Suprapubic skin (tissue), 4 donors: ENCODE results near the gene SLC22A1. TPM values are rescaled to one million over a fixed set of nuclear protein-coding genes. Genes with fewer than 3 reads are reported as not detected.

ENCODE experiments used
- DNase-seq, 2 donors: peaks; one replicate each; pipeline ENCODE4 v3.0.0-alpha.2; 2019; ENCODE audit warnings: low spot score in 2 of 2
- H3K27ac ChIP-seq: fragments of 200-600 bp; sonication (generic); one replicate; pipeline ENCODE4 v1.5.1; 2019
- H3K27me3 ChIP-seq: fragments of 200-600 bp; sonication (generic); one replicate; pipeline ENCODE4 v1.5.1; 2019
- H3K36me3 ChIP-seq: fragments of 200-600 bp; sonication (generic); one replicate; pipeline ENCODE4 v1.5.1; 2019
- H3K4me1 ChIP-seq: fragments of 200-600 bp; sonication (generic); one replicate; pipeline ENCODE4 v1.5.1; 2019
- H3K4me3 ChIP-seq: fragments of 200-600 bp; sonication (generic); one replicate; pipeline ENCODE4 v1.5.1; 2019; ENCODE audit warnings: mild to moderate bottlenecking
- H3K9me3 ChIP-seq: fragments of 200-600 bp; sonication (generic); one replicate; pipeline ENCODE4 v1.5.1; 2019
- EP300 ChIP-seq: sonication (generic); formaldehyde crosslinking; IDR thresholded peaks from one replicate; pipeline ENCODE4 v1.6.1; 2017; ENCODE audit warnings: antibody characterized with exemption
- POLR2A ChIP-seq, 2 donors: fragments of 450-650 bp; IDR thresholded peaks; one replicate each; pipeline ENCODE4 v1.6.1; 2017; ENCODE audit warnings: antibody characterized with exemption in 2 of 2, mild to moderate bottlenecking in 2 of 2, moderate library complexity in 2 of 2
- POLR2AphosphoS5 ChIP-seq, 3 donors: sonication (generic); formaldehyde crosslinking; IDR thresholded peaks; one replicate each; pipeline ENCODE4 v1.6.1; 2017; ENCODE audit warnings: antibody characterized with exemption in 3 of 3
- WGBS: methylation state at CpG from one replicate; pipeline ENCODE4 v1.1.5; 2018; 5-methylcytosine and 5-hydroxymethylcytosine counted together
- total RNA-seq, 4 donors: library from RNA; depleted of rRNA; stranded (reverse); fragments of >200 nt; gene quantifications; one replicate each; pipeline ENCODE4 v1.1.0, GENCODE V29; 2016
- TF ChIP-seq, protein P1 (sequence below), 2 donors: fragments of 200-600 bp in 1 of 2; fragments of 450-650 bp in 1 of 2; sonication (generic) in 1 of 2; IDR thresholded peaks; one replicate each; pipeline ENCODE4 v1.5.1; 2016 to 2019; ENCODE audit warnings: antibody characterized with exemption in 2 of 2, mild to moderate bottlenecking in 1 of 2, moderate library complexity in 1 of 2

The SLC22A1 gene
- total RNA-seq, 4 donors from 2014 or later = 0.26 to 3.9 (median 3.3) TPM; not detected in 1

GRCh38 chr6:160093946-160094345 is 27.7 kb upstream of the SLC22A1 start:
- DNase-seq = no peak
- peaks cover under 1% of the 10 kb centered on the region for H3K4me1 ChIP-seq
- peaks cover 95% of the 10 kb centered on the region for H3K36me3 ChIP-seq
- H3K27ac ChIP-seq = no peak overlapping the region
- H3K9me3 ChIP-seq = no peaks in the 10 kb centered on the region
- no peak overlapping the region for H3K4me3 ChIP-seq
- H3K27me3 ChIP-seq = no peaks in the 10 kb centered on the region
- TF ChIP-seq POLR2AphosphoS5 (IDR thresholded peaks at IDR 0.05) = no peak
- TF ChIP-seq, protein P1, sequence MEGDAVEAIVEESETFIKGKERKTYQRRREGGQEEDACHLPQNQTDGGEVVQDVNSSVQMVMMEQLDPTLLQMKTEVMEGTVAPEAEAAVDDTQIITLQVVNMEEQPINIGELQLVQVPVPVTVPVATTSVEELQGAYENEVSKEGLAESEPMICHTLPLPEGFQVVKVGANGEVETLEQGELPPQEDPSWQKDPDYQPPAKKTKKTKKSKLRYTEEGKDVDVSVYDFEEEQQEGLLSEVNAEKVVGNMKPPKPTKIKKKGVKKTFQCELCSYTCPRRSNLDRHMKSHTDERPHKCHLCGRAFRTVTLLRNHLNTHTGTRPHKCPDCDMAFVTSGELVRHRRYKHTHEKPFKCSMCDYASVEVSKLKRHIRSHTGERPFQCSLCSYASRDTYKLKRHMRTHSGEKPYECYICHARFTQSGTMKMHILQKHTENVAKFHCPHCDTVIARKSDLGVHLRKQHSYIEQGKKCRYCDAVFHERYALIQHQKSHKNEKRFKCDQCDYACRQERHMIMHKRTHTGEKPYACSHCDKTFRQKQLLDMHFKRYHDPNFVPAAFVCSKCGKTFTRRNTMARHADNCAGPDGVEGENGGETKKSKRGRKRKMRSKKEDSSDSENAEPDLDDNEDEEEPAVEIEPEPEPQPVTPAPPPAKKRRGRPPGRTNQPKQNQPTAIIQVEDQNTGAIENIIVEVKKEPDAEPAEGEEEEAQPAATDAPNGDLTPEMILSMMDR (IDR thresholded peaks at IDR 0.05) = no peak
- no peak for TF ChIP-seq EP300
- no peak for TF ChIP-seq POLR2A (IDR thresholded peaks at IDR 0.05)
- WGBS = 95% methylated on average over 4 of the region's 4 CpGs

GRCh38 chr6:160095146-160095845 is 26.3 kb upstream of the SLC22A1 start:
- Histone ChIP-seq H3K4me3 (no peak overlapping the region), H3K27ac (no peak overlapping the region), H3K36me3 (peaks cover 89% of the 10 kb centered on the region), H3K4me1 (peaks cover 8% of the 10 kb centered on the region), H3K9me3 (no peaks in the 10 kb centered on the region), H3K27me3 (no peaks in the 10 kb centered on the region)
- WGBS = 92% methylated on average over 8 of the region's 8 CpGs
- no peak for DNase-seq
- TF ChIP-seq EP300 (no peak), POLR2A (IDR thresholded peaks at IDR 0.05) (no peak), POLR2AphosphoS5 (IDR thresholded peaks at IDR 0.05) (no peak)
- TF ChIP-seq, protein P1 (IDR thresholded peaks at IDR 0.05) = no peak

- DNase-seq = no peak
- H3K36me3 ChIP-seq = peaks cover 81% of the 10 kb centered on the region
- H3K9me3 ChIP-seq = no peaks in the 10 kb centered on the region
- H3K27ac ChIP-seq = no peak overlapping the region
- 88% methylated on average over 16 of the region's 23 CpGs for WGBS
- H3K27me3 ChIP-seq = no peaks in the 10 kb centered on the region
- TF ChIP-seq, protein P1 (IDR thresholded peaks at IDR 0.05) = no peak
- TF ChIP-seq EP300 = no peak
- TF ChIP-seq POLR2AphosphoS5 (IDR thresholded peaks at IDR 0.05) = no peak
- no peak for TF ChIP-seq POLR2A (IDR thresholded peaks at IDR 0.05)
- no peak overlapping the region for H3K4me3 ChIP-seq
- H3K4me1 ChIP-seq = peaks cover 10% of the 10 kb centered on the region
Measured at GRCh38 chr6:160101277-160102205, 20.1 kb upstream of the SLC22A1 start.

DNA sequence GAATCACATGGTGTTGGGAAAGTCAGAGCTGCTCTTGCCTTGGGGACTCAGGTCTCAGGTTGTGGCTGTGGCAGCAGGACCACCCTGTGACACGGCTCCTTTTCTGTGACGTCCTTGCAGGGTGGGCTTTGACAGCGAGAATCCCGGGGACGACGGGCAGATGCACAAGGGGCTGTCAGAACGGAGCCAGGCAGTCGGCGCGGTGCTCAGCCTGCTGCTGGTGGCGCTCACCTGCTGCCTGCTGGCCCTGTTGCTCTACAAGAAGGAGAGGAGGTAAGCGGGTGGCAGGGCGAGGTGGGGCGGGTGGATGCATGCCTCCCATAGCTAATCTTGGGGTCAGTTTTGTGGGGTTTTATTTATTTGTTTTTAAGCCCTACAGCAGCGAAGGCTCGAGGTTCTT is 19.2 kb upstream of the SLC22A1 start:
- DNase-seq = no peak
- Histone ChIP-seq H3K36me3 (peaks cover 80% of the 10 kb centered on the region), H3K27ac (no peak overlapping the region), H3K4me1 (peaks cover 10% of the 10 kb centered on the region), H3K4me3 (no peak overlapping the region), H3K27me3 (no peaks in the 10 kb centered on the region), H3K9me3 (no peaks in the 10 kb centered on the region)
- TF ChIP-seq EP300 (no peak), POLR2A (IDR thresholded peaks at IDR 0.05) (no peak), POLR2AphosphoS5 (IDR thresholded peaks at IDR 0.05) (no peak)
- TF ChIP-seq, protein P1 (IDR thresholded peaks at IDR 0.05) = no peak
- 93% methylated on average over 13 of the region's 16 CpGs for WGBS
